Spleen (tissue), 13 donors: ENCODE results near the gene SATL1. TPM values are rescaled to one million over a fixed set of nuclear protein-coding genes. Genes with fewer than 3 reads are reported as not detected.
A peak's percentile ranks its signal among the peaks of the same experiment; 100 is the strongest.
"Not testable (repeated sequence)": the region's sequence is repeated elsewhere in the genome, so short reads cannot be mapped to it uniquely, and the experiment has no call there.

ENCODE experiments used
- DNase-seq: peaks from one replicate; pipeline ENCODE4 v3.0.0-alpha.2; 2020
- H3K27ac ChIP-seq, 8 donors: fragments of 200-600 bp; sonication (generic) in 7 of 8; 1 replicate in 4 of 8; 2 replicates in 4 of 8; pipeline versions ENCODE4 v1.5.0 to v1.8.0; 2016 to 2021; ENCODE audit warnings: inconsistent platforms in 4 of 8, mild to moderate bottlenecking in 4 of 8, moderate library complexity in 1 of 8
- H3K27me3 ChIP-seq, 7 donors: fragments of 200-600 bp; sonication (generic) in 6 of 7; replicated peaks in 1 of 7; 1 replicate in 4 of 7; 2 replicates in 3 of 7; pipeline versions ENCODE4 v1.5.0 to v1.8.0; 2016 to 2021; ENCODE audit warnings: inconsistent platforms in 3 of 7, mild to moderate bottlenecking in 1 of 7
- H3K36me3 ChIP-seq, 6 donors: fragments of 200-600 bp; sonication (generic) in 5 of 6; 1 replicate in 4 of 6; 2 replicates in 2 of 6; pipeline versions ENCODE4 v1.5.0 to v1.8.0; 2016 to 2021; ENCODE audit warnings: inconsistent platforms in 2 of 6
- H3K4me1 ChIP-seq, 6 donors: fragments of 200-600 bp; sonication (generic) in 5 of 6; 1 replicate in 3 of 6; 2 replicates in 3 of 6; pipeline versions ENCODE4 v1.5.0 to v1.8.0; 2016 to 2021; ENCODE audit warnings: inconsistent platforms in 3 of 6
- H3K4me3 ChIP-seq, 8 donors: fragments of 200-600 bp; sonication (generic) in 7 of 8; 1 replicate in 4 of 8; 2 replicates in 4 of 8; pipeline versions ENCODE4 v1.5.0 to v1.8.0; 2016 to 2021; ENCODE audit warnings: inconsistent platforms in 4 of 8, mild to moderate bottlenecking in 4 of 8, moderate library complexity in 2 of 8
- H3K9me3 ChIP-seq, 8 donors: fragments of 200-600 bp; sonication (generic) in 7 of 8; 1 replicate in 4 of 8; 2 replicates in 4 of 8; pipeline versions ENCODE4 v1.5.0 to v1.8.0; 2016 to 2021; ENCODE audit warnings: inconsistent platforms in 4 of 8
- POLR2A ChIP-seq, 3 donors: fragments of 450-650 bp; IDR thresholded peaks; one replicate each; pipeline ENCODE4 v1.5.1; 2017; ENCODE audit warnings: antibody characterized with exemption in 3 of 3, mild to moderate bottlenecking in 1 of 3
- POLR2AphosphoS5 ChIP-seq, 3 donors: sonication (generic); formaldehyde crosslinking; IDR thresholded peaks; one replicate each; pipeline ENCODE4 v1.5.1; 2017; ENCODE audit warnings: antibody characterized with exemption in 3 of 3
- WGBS, 5 donors: extraction: QIAGEN DNeasy Blood & Tissue Kit in 3 of 5; methylation state at CpG; one replicate each; pipeline versions ENCODE4 v1.1.5 to v1.1.7; 2013 to 2018; 5-methylcytosine and 5-hydroxymethylcytosine counted together
- intact Hi-C: fragments of 100-400 bp; cut with DNase I; formaldehyde crosslinking; loops from one replicate; pipeline ENCODE4 v1.15.0; 2023; ENCODE audit warnings: low total_unique reads
- long read RNA-seq, 2 donors: transcript quantifications; one replicate each; lab custom pipeline, GENCODE V29; 2026
- polyA plus RNA-seq, 3 donors: library from polyadenylated mRNA; stranded (reverse); fragments of 200-250 nt; gene quantifications; one replicate each; pipeline ENCODE4 v1.2.1, GENCODE V29; 2013
- total RNA-seq, 7 donors: library from RNA; depleted of rRNA in 3 of 7; stranded (reverse); fragments of >200 nt in 3 of 7; fragmentation: NEBNext Ultra II Directional in 4 of 7; extraction: Animal tissue kit (Norgen Biotek cat#: 25700) in 4 of 7; gene quantifications; one replicate each; pipeline versions ENCODE4 v1.1.0 to v1.2.1, GENCODE V29; 2016 to 2021
- TF ChIP-seq, protein P1 (sequence below), 11 experiments: fragments of 200-600 bp in 7 of 11; fragments of 450-650 bp in 4 of 11; sonication (generic) in 4 of 11; IDR thresholded peaks in 8 of 11; conservative IDR thresholded peaks in 3 of 11; 1 replicate in 7 of 11; 2 replicates in 4 of 11; pipeline versions ENCODE4 v1.4.0 to v1.8.0; 2016 to 2021; ENCODE audit warnings: antibody characterized with exemption in 11 of 11, inconsistent platforms in 4 of 11, mild to moderate bottlenecking in 1 of 11
- donor health status: healthy with polysubstance abuse.
- donor health status: DM: no; HTN: no; CAD: no; lungs with moderate emphysema.
- donor health status: DM: no; HTN: no; CAD: no.
- donor health status: Bipolar disorder and iron deficiency.
- donor health status: healthy.
- donor health status: DM: no; HTN: no; CAD: no.
- donor health status: DM: yes; HTN: yes; CAD: no.

Gene SATL1, protein sequence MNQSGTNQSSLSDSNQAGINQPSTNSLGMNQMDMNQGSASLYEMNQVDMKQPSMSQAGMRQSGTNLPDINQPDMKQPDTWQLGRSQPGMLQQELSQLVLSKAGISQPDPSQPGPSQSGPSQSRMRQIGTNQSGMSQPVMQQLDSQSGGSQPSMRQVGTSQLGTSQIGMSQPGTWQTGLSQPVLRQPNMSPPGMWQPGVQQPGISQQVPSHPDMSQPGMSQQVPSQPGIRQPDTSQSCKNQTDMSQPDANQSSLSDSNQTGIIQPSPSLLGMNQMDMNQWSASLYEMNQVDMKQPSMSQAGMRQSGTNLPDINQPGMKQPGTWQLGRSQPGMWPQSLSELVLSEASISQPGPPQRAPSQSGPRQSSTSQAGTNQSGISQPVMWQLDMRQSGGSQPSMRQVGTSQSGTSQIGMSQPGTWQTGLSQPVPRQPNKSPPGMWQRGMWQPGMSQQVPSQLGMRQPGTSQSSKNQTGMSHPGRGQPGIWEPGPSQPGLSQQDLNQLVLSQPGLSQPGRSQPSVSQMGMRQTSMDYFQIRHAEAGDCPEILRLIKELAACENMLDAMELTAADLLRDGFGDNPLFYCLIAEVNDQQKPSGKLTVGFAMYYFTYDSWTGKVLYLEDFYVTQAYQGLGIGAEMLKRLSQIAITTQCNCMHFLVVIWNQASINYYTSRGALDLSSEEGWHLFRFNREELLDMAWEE
- total RNA-seq (not detected), polyA plus RNA-seq (not detected)
- long read RNA-seq, donor 1, partial matches to known transcripts: 18 of 18 reads
- long read RNA-seq, donor 1, other reads (novel, unspliced or antisense): 0 of 18 reads
- long read RNA-seq, donor 2: 0 reads

- Histone ChIP-seq H3K4me3 (peak within 1 kb of the TSS; percentile 31 to 73 (median 45)), H3K27ac (peak within 1 kb of the TSS in 5 of 8 donors; percentile 28 to 71 (median 70)), H3K9me3 (no peaks in the 10 kb centered on the region), H3K4me1 (peaks cover 0 to 7% (median 0%) of the 10 kb centered on the region in 6 donors), H3K36me3 (no peaks in the 10 kb centered on the region), H3K27me3 (peaks cover 0 to 18% (median 0%) of the 10 kb centered on the region in 7 donors)
- WGBS, 5 donors: 0 to 57% (median 9%) methylated on average over 7 to 65 of the region's 65 CpGs
- peak; percentile 70 for DNase-seq
- intact Hi-C loops: no loop called here
- TF ChIP-seq POLR2A (IDR thresholded peaks at IDR 0.05) (no peak), POLR2AphosphoS5 (IDR thresholded peaks at IDR 0.05) (peak in 2 of 3 donors; percentile 23 to 66)
Observed at GRCh38 chrX:85243761-85244449, at the start of gene SATL1, which contains the start of gene ZNF711. SATL1 (minus strand) TSS chrX:85243779; CDS start chrX:85108968, 134,811 bp downstream. ZNF711 (plus strand) TSS chrX:85243991; CDS start chrX:85247573, 3,582 bp downstream.

- Histone ChIP-seq H3K4me3 (no peak overlapping the region), H3K4me1 (no peaks in the 10 kb centered on the region), H3K27ac (no peak overlapping the region), H3K36me3 (no peaks in the 10 kb centered on the region), H3K27me3 (no peaks in the 10 kb centered on the region), H3K9me3 (peaks cover 0 to 47% (median 9%) of the 10 kb centered on the region in 8 donors)
- DNase-seq: no peak
- no peak for TF ChIP-seq POLR2AphosphoS5 (IDR thresholded peaks at IDR 0.05)
- no peak for TF ChIP-seq POLR2A (IDR thresholded peaks at IDR 0.05)
- TF ChIP-seq, protein P1, sequence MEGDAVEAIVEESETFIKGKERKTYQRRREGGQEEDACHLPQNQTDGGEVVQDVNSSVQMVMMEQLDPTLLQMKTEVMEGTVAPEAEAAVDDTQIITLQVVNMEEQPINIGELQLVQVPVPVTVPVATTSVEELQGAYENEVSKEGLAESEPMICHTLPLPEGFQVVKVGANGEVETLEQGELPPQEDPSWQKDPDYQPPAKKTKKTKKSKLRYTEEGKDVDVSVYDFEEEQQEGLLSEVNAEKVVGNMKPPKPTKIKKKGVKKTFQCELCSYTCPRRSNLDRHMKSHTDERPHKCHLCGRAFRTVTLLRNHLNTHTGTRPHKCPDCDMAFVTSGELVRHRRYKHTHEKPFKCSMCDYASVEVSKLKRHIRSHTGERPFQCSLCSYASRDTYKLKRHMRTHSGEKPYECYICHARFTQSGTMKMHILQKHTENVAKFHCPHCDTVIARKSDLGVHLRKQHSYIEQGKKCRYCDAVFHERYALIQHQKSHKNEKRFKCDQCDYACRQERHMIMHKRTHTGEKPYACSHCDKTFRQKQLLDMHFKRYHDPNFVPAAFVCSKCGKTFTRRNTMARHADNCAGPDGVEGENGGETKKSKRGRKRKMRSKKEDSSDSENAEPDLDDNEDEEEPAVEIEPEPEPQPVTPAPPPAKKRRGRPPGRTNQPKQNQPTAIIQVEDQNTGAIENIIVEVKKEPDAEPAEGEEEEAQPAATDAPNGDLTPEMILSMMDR (IDR thresholded peaks at IDR 0.05 in 8 of 11, conservative IDR thresholded peaks at IDR 0.05 in 3 of 11): no peak
- WGBS, 5 donors: 78 to 93% (median 86%) methylated on average over 7 of the region's 7 CpGs
- intact Hi-C loops: no loop called here
Observed at GRCh38 chrX:85288992-85289723, 45.6 kb upstream of the SATL1 start.

DNA sequence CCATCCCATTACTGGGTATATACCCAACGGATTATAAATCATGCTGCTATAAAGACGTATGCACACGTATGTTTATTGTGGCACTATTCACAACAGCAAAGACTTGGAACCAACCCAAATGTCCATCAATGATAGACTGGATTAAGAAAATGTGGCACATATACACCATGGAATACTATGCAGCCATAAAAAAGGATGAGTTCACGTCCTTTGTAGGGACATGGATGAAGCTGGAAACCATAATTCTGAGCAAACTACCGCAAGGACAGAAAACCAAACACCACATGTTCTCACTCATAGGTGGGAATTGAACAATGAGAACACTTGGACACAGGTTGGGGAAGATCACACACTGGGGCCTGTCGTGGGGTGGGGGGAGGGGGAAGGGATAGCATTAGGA is 41.7 kb upstream of the SATL1 start:
- H3K36me3 ChIP-seq, H3K4me1 ChIP-seq, H3K27me3 ChIP-seq, intact Hi-C loops, H3K4me3 ChIP-seq, H3K27ac ChIP-seq, DNase-seq: not testable (repeated sequence)
- peaks cover 0 to 19% (median 0%) of the 10 kb centered on the region in 8 donors for H3K9me3 ChIP-seq
- WGBS, 5 donors: 81 to 95% (median 91%) methylated on average over 6 of the region's 6 CpGs

- Histone ChIP-seq H3K9me3 (no peaks in the 10 kb centered on the region), H3K27me3 (peaks cover 0 to 18% (median 0%) of the 10 kb centered on the region in 7 donors), H3K36me3 (no peaks in the 10 kb centered on the region), H3K4me1 (peaks cover 0 to 7% (median 0%) of the 10 kb centered on the region in 6 donors), H3K4me3 (peak overlapping the region; percentile 31 to 73 (median 45)), H3K27ac (peak overlapping the region in 5 of 8 donors; percentile 28 to 71 (median 70))
- TF ChIP-seq POLR2A (IDR thresholded peaks at IDR 0.05) (no peak), POLR2AphosphoS5 (IDR thresholded peaks at IDR 0.05) (peak in 1 of 3 donors; percentile 21)
- TF ChIP-seq, protein P1 (IDR thresholded peaks at IDR 0.05 in 8 of 11, conservative IDR thresholded peaks at IDR 0.05 in 3 of 11): no peak
- intact Hi-C loops: no loop called here
- peak; percentile 61 for DNase-seq
- WGBS, 5 donors: 0 to 41% (median 2%) methylated on average over 15 to 42 of the region's 42 CpGs
Observed at GRCh38 chrX:85244450-85245211, 1.1 kb upstream of the SATL1 start.
